IPS-18c (cell line): Measurements from ENCODE around the gene PHLPP1.
"Not testable (repeated sequence)": the region's sequence is repeated elsewhere in the genome, so short reads cannot be mapped to it uniquely, and the experiment has no call there.

Experiments
- H3K4me3 ChIP-seq: 2 replicates; pipeline ENCODE4 v1.7.0; 2013; ENCODE audit warnings: low read depth, mild to moderate bottlenecking, low read length, moderate library complexity; ENCODE audit not compliant: insufficient read depth
- H3K9me3 ChIP-seq: one replicate; pipeline ENCODE4 v1.6.1; 2013; ENCODE audit warnings: mild to moderate bottlenecking, low read length, moderate library complexity; ENCODE audit not compliant: control insufficient read depth, insufficient read depth

PHLPP1 gene

GRCh38 chr18:62904396-62905285 is 189.3 kb downstream of the PHLPP1 start:
- Histone ChIP-seq H3K4me3 (no peak overlapping the region), H3K9me3 (no peaks in the 10 kb centered on the region)

GRCh38 chr18:62912885-62913284 is 197.5 kb downstream of the PHLPP1 start:
- H3K9me3 ChIP-seq, result no peaks in the 10 kb centered on the region
- no peak overlapping the region for H3K4me3 ChIP-seq

GRCh38 chr18:62913824-62914223 is 198.5 kb downstream of the PHLPP1 start:
- H3K9me3 ChIP-seq, H3K4me3 ChIP-seq: not testable (repeated sequence)

GRCh38 chr18:62914871-62915392 is 199.6 kb downstream of the PHLPP1 start:
- Histone ChIP-seq H3K9me3 (no peaks in the 10 kb centered on the region), H3K4me3 (no peak overlapping the region)

GRCh38 chr18:62918361-62918760 is 203.0 kb downstream of the PHLPP1 start:
- Histone ChIP-seq H3K9me3 (no peaks in the 10 kb centered on the region), H3K4me3 (no peak overlapping the region)

- H3K4me3 ChIP-seq, result no peak overlapping the region
- H3K9me3 ChIP-seq, result no peaks in the 10 kb centered on the region
These were observed 203.9 kb downstream of the PHLPP1 start for GRCh38 chr18:62919109-62919838.

- Histone ChIP-seq H3K9me3 (no peaks in the 10 kb centered on the region), H3K4me3 (no peak overlapping the region)
These were observed 209.8 kb downstream of the PHLPP1 start for GRCh38 chr18:62925031-62925688.

- no peak overlapping the region for H3K4me3 ChIP-seq
- H3K9me3 ChIP-seq, result no peaks in the 10 kb centered on the region
These were observed 213.0 kb downstream of the PHLPP1 start for GRCh38 chr18:62928326-62928725.

- H3K9me3 ChIP-seq, result no peaks in the 10 kb centered on the region
- no peak overlapping the region for H3K4me3 ChIP-seq
These were observed 218.0 kb downstream of the PHLPP1 start for GRCh38 chr18:62933261-62933887.

GRCh38 chr18:62935994-62936393 is 220.7 kb downstream of the PHLPP1 start:
- no peak overlapping the region for H3K4me3 ChIP-seq
- no peaks in the 10 kb centered on the region for H3K9me3 ChIP-seq

GRCh38 chr18:62937065-62937464 is 221.7 kb downstream of the PHLPP1 start:
- no peak overlapping the region for H3K4me3 ChIP-seq
- H3K9me3 ChIP-seq, result no peaks in the 10 kb centered on the region

- Histone ChIP-seq H3K4me3 (no peak overlapping the region), H3K9me3 (no peaks in the 10 kb centered on the region)
These were observed 222.7 kb downstream of the PHLPP1 start for GRCh38 chr18:62938006-62938405.

GRCh38 chr18:62938487-62938886 is 223.1 kb downstream of the PHLPP1 start:
- Histone ChIP-seq H3K4me3 (no peak overlapping the region), H3K9me3 (peaks cover 2% of the 10 kb centered on the region)

- Histone ChIP-seq H3K4me3 (no peak overlapping the region), H3K9me3 (peaks cover 2% of the 10 kb centered on the region)
These were observed 224.1 kb downstream of the PHLPP1 start for GRCh38 chr18:62939433-62939832.

GRCh38 chr18:62939926-62940325 is 224.6 kb downstream of the PHLPP1 start:
- no peak overlapping the region for H3K4me3 ChIP-seq
- peaks cover 2% of the 10 kb centered on the region for H3K9me3 ChIP-seq

- H3K9me3 ChIP-seq, result peaks cover 2% of the 10 kb centered on the region
- no peak overlapping the region for H3K4me3 ChIP-seq
These were observed 227.2 kb downstream of the PHLPP1 start for GRCh38 chr18:62942578-62942977.

GRCh38 chr18:62944454-62944853 is 229.1 kb downstream of the PHLPP1 start:
- Histone ChIP-seq H3K9me3 (peaks cover 2% of the 10 kb centered on the region), H3K4me3 (no peak overlapping the region)
